HL-60/S4 treated with retinoic acid at 250 ng/mL for 4 days and 3 days (cell line): Measurements from ENCODE around the gene ERMN.

Experiments
- in situ Hi-C: fragments of 300-500 bp; cut with MboI; formaldehyde crosslinking; loops from 2 replicates; pipeline ENCODE4 v1.7.0; 2022; ENCODE audit warnings: low sequenced_read_pairs

The ERMN gene

GRCh38 chr2:157301307-157301706, 24.3 kb downstream of the ERMN start:
- in situ Hi-C loops, result no loop called here

- in situ Hi-C loops, result loop anchor here (25.0 kb wide), 1 partner anchor 715 kb away; no protein-coding TSS in a partner anchor
Observed at GRCh38 chr2:157296958-157297357, 28.7 kb downstream of the ERMN start.

GRCh38 chr2:157296490-157296889, 29.1 kb downstream of the ERMN start:
- in situ Hi-C loops, result loop anchor here (25.0 kb wide), 1 partner anchor 716 kb away; no protein-coding TSS in a partner anchor

GRCh38 chr2:157292853-157293252, 32.8 kb downstream of the ERMN start:
- in situ Hi-C loops, result loop anchor here (25.0 kb wide), 1 partner anchor 719 kb away; no protein-coding TSS in a partner anchor

- in situ Hi-C loops, result loop anchor here (25.0 kb wide), 1 partner anchor 721 kb away; no protein-coding TSS in a partner anchor
Observed at GRCh38 chr2:157291018-157291417, 34.6 kb downstream of the ERMN start.

GRCh38 chr2:157290525-157290924, 35.1 kb downstream of the ERMN start:
- in situ Hi-C loops, result loop anchor here (25.0 kb wide), 1 partner anchor 722 kb away; no protein-coding TSS in a partner anchor

GRCh38 chr2:157287160-157287559, 38.5 kb downstream of the ERMN start:
- in situ Hi-C loops, result loop anchor here (25.0 kb wide), 1 partner anchor 725 kb away; no protein-coding TSS in a partner anchor

GRCh38 chr2:157283468-157283867, 42.2 kb downstream of the ERMN start:
- in situ Hi-C loops, result loop anchor here (25.0 kb wide), 1 partner anchor 729 kb away; no protein-coding TSS in a partner anchor

GRCh38 chr2:157281316-157281715, 44.3 kb downstream of the ERMN start:
- in situ Hi-C loops, result loop anchor here (25.0 kb wide), 1 partner anchor 731 kb away; no protein-coding TSS in a partner anchor

- in situ Hi-C loops, result loop anchor here (25.0 kb wide), 1 partner anchor 733 kb away; no protein-coding TSS in a partner anchor
Observed at GRCh38 chr2:157279311-157279710, 46.3 kb downstream of the ERMN start.

- in situ Hi-C loops, result no loop called here
Observed at GRCh38 chr2:157271590-157272203, 53.9 kb downstream of the ERMN start.

- in situ Hi-C loops, result no loop called here
Observed at GRCh38 chr2:157269922-157270321, 55.7 kb downstream of the ERMN start.

GRCh38 chr2:157269060-157269459, 56.6 kb downstream of the ERMN start:
- in situ Hi-C loops, result no loop called here
